Measurements from ENCODE around the gene SCP2.

GRCh38 chr1:52907068-52907811 is 19.8 kb upstream of the SCP2 start:
- TF ChIP-seq, protein P1, sequence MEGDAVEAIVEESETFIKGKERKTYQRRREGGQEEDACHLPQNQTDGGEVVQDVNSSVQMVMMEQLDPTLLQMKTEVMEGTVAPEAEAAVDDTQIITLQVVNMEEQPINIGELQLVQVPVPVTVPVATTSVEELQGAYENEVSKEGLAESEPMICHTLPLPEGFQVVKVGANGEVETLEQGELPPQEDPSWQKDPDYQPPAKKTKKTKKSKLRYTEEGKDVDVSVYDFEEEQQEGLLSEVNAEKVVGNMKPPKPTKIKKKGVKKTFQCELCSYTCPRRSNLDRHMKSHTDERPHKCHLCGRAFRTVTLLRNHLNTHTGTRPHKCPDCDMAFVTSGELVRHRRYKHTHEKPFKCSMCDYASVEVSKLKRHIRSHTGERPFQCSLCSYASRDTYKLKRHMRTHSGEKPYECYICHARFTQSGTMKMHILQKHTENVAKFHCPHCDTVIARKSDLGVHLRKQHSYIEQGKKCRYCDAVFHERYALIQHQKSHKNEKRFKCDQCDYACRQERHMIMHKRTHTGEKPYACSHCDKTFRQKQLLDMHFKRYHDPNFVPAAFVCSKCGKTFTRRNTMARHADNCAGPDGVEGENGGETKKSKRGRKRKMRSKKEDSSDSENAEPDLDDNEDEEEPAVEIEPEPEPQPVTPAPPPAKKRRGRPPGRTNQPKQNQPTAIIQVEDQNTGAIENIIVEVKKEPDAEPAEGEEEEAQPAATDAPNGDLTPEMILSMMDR (IDR thresholded peaks at IDR 0.05), result no peak
- no peak for TF ChIP-seq POLR2A (IDR thresholded peaks at IDR 0.05)

Data from esophagus squamous epithelium (tissue), 4 donors.